Measurements from ENCODE around the gene FFAR2.
"Not testable (repeated sequence)": the region's sequence is repeated elsewhere in the genome, so short reads cannot be mapped to it uniquely, and the experiment has no call there.

FFAR2 gene

GRCh38 chr19:35419046-35419445, 29.0 kb upstream of the FFAR2 start:
- no peaks in the 10 kb centered on the region for H3K27me3 ChIP-seq (replicated peaks; ENCODE audit: control insufficient read depth, insufficient read depth, low read length)
- no peak for TF ChIP-seq CTCF (IDR thresholded peaks at IDR 0.05; ENCODE audit: insufficient read depth, low read length, poor library complexity, severe bottlenecking)

GRCh38 chr19:35419805-35420204, 28.3 kb upstream of the FFAR2 start:
- no peak for TF ChIP-seq CTCF (IDR thresholded peaks at IDR 0.05; ENCODE audit: insufficient read depth, low read length, poor library complexity, severe bottlenecking)
- H3K27me3 ChIP-seq (replicated peaks; ENCODE audit: control insufficient read depth, insufficient read depth, low read length), result no peaks in the 10 kb centered on the region
- DNase-seq (ENCODE audit: extremely low read depth, insufficient read length), result no peak
- H3K4me3 ChIP-seq (replicated peaks; ENCODE audit: low read depth, low read length), result no peak overlapping the region
- H3K36me3 ChIP-seq (ENCODE audit: control insufficient read depth, insufficient read depth, low read length), result no peaks in the 10 kb centered on the region

More at GRCh38 chr19:35419046-35419445, 29.0 kb upstream of the FFAR2 start:
- Histone ChIP-seq H3K4me3 (replicated peaks; ENCODE audit: low read depth, low read length) (no peak overlapping the region), H3K36me3 (ENCODE audit: control insufficient read depth, insufficient read depth, low read length) (no peaks in the 10 kb centered on the region)
- no peak for DNase-seq (ENCODE audit: extremely low read depth, insufficient read length)

GRCh38 chr19:35421362-35421761, 26.7 kb upstream of the FFAR2 start:
- H3K27me3 ChIP-seq (replicated peaks; ENCODE audit: control insufficient read depth, insufficient read depth, low read length), result no peaks in the 10 kb centered on the region
- DNase-seq (ENCODE audit: extremely low read depth, insufficient read length), result no peak
- no peak for TF ChIP-seq CTCF (IDR thresholded peaks at IDR 0.05; ENCODE audit: insufficient read depth, low read length, poor library complexity, severe bottlenecking)
- no peaks in the 10 kb centered on the region for H3K36me3 ChIP-seq (ENCODE audit: control insufficient read depth, insufficient read depth, low read length)
- no peak overlapping the region for H3K4me3 ChIP-seq (replicated peaks; ENCODE audit: low read depth, low read length)

GRCh38 chr19:35423406-35423805, 24.7 kb upstream of the FFAR2 start:
- not testable (repeated sequence) for DNase-seq (ENCODE audit: extremely low read depth, insufficient read length); H3K4me3 ChIP-seq (replicated peaks; ENCODE audit: low read depth, low read length); H3K36me3 ChIP-seq (ENCODE audit: control insufficient read depth, insufficient read depth, low read length); H3K27me3 ChIP-seq (replicated peaks; ENCODE audit: control insufficient read depth, insufficient read depth, low read length)

GRCh38 chr19:35425682-35426081, 22.4 kb upstream of the FFAR2 start:
- H3K36me3 ChIP-seq (ENCODE audit: control insufficient read depth, insufficient read depth, low read length), result no peaks in the 10 kb centered on the region
- no peak for TF ChIP-seq CTCF (IDR thresholded peaks at IDR 0.05; ENCODE audit: insufficient read depth, low read length, poor library complexity, severe bottlenecking)
- H3K4me3 ChIP-seq (replicated peaks; ENCODE audit: low read depth, low read length), result no peak overlapping the region
- H3K27me3 ChIP-seq (replicated peaks; ENCODE audit: control insufficient read depth, insufficient read depth, low read length), result no peaks in the 10 kb centered on the region
- no peak for DNase-seq (ENCODE audit: extremely low read depth, insufficient read length)

GRCh38 chr19:35427187-35427586, 20.9 kb upstream of the FFAR2 start:
- no peak for TF ChIP-seq CTCF (IDR thresholded peaks at IDR 0.05; ENCODE audit: insufficient read depth, low read length, poor library complexity, severe bottlenecking)
- H3K27me3 ChIP-seq (replicated peaks; ENCODE audit: control insufficient read depth, insufficient read depth, low read length), result no peaks in the 10 kb centered on the region

More at GRCh38 chr19:35427187-35427586, 20.9 kb upstream of the FFAR2 start:
- no peaks in the 10 kb centered on the region for H3K36me3 ChIP-seq (ENCODE audit: control insufficient read depth, insufficient read depth, low read length)
- no peak for DNase-seq (ENCODE audit: extremely low read depth, insufficient read length)
- no peak overlapping the region for H3K4me3 ChIP-seq (replicated peaks; ENCODE audit: low read depth, low read length)

Data from GM06990 (cell line).